Neural progenitor cell (in vitro differentiated cells): ENCODE data around the gene PRKAR2A. TPM values are rescaled to one million over a fixed set of nuclear protein-coding genes. Genes with fewer than 3 reads are reported as not detected.

Experiments used
- DNase-seq: peaks from one replicate; pipeline ENCODE4 v3.0.0-alpha.2; 2016; ENCODE audit warnings: low spot score
- H2AFZ ChIP-seq: fragments of 200-600 bp; sonication (generic); replicated peaks from 2 replicates; pipeline ENCODE4 v1.6.1; 2016; ENCODE audit warnings: antibody characterized with exemption
- H3F3A ChIP-seq: fragments of 200-600 bp; sonication (generic); 2 replicates; pipeline ENCODE4 v1.6.1; 2016; ENCODE audit warnings: antibody characterized with exemption, low read depth
- H3K27ac ChIP-seq: fragments of 200-600 bp; sonication (generic); 2 replicates; pipeline ENCODE4 v1.5.1; 2016; ENCODE audit warnings: mild to moderate bottlenecking
- H3K27me3 ChIP-seq: fragments of 200-600 bp; sonication (generic); 2 replicates; pipeline ENCODE4 v1.6.1; 2016; ENCODE audit warnings: mild to moderate bottlenecking, moderate library complexity
- H3K36me3 ChIP-seq: fragments of 200-600 bp; sonication (generic); 2 replicates; pipeline ENCODE4 v1.5.1; 2016
- H3K4me1 ChIP-seq: fragments of 200-600 bp; sonication (generic); 2 replicates; pipeline ENCODE4 v1.6.1; 2016; ENCODE audit warnings: mixed run types
- H3K4me2 ChIP-seq: fragments of 200-600 bp; sonication (generic); 2 replicates; pipeline ENCODE4 v1.6.1; 2016
- H3K4me3 ChIP-seq: fragments of 200-600 bp; sonication (generic); 2 replicates; pipeline ENCODE4 v1.5.1; 2016
- H3K79me2 ChIP-seq: fragments of 200-600 bp; sonication (generic); 2 replicates; pipeline ENCODE4 v1.6.1; 2016; ENCODE audit warnings: low read depth
- H3K9ac ChIP-seq: fragments of 200-600 bp; sonication (generic); 2 replicates; pipeline ENCODE4 v1.6.1; 2016
- H3K9me3 ChIP-seq: fragments of 200-600 bp; sonication (generic); 2 replicates; pipeline ENCODE4 v1.5.1; 2016; ENCODE audit warnings: low read depth
- H4K20me1 ChIP-seq: fragments of 200-600 bp; sonication (generic); 2 replicates; pipeline ENCODE4 v1.6.1; 2016; ENCODE audit warnings: low read depth
- H3K27ac Mint-ChIP-seq: 3 replicates; pipeline ENCODE4 v1.8.0; 2021; ENCODE audit warnings: mixed read lengths
- H3K27me3 Mint-ChIP-seq: 2 replicates; pipeline ENCODE4 v1.8.0; 2022; ENCODE audit warnings: low read depth, mild to moderate bottlenecking, inconsistent platforms, moderate library complexity, mixed read lengths; ENCODE audit not compliant: insufficient read depth
- H3K36me3 Mint-ChIP-seq: 3 replicates; pipeline ENCODE4 v1.8.0; 2021; ENCODE audit warnings: mixed read lengths
- H3K4me1 Mint-ChIP-seq: 3 replicates; pipeline ENCODE4 v1.8.0; 2021; ENCODE audit warnings: mixed read lengths
- H3K4me3 Mint-ChIP-seq: 3 replicates; pipeline ENCODE4 v1.8.0; 2021; ENCODE audit warnings: mild to moderate bottlenecking, moderate library complexity, mixed read lengths
- H3K9me3 Mint-ChIP-seq: 3 replicates; pipeline ENCODE4 v1.8.0; 2020; ENCODE audit warnings: mixed read lengths
- CTCF ChIP-seq: fragments of 200-600 bp; sonication (generic); IDR thresholded peaks from 2 replicates; pipeline ENCODE4 v1.5.1; 2017; ENCODE audit warnings: antibody characterized with exemption, mild to moderate bottlenecking
- EZH2 ChIP-seq: fragments of 200-600 bp; sonication (generic); IDR thresholded peaks from 2 replicates; pipeline ENCODE4 v1.6.1; 2017; ENCODE audit warnings: antibody characterized with exemption, mild to moderate bottlenecking, moderate library complexity
- EZH2phosphoT487 ChIP-seq: fragments of 200-600 bp; sonication (generic); IDR thresholded peaks from 2 replicates; pipeline ENCODE4 v1.6.1; 2017; ENCODE audit warnings: antibody characterized with exemption
- total RNA-seq: library from RNA; depleted of rRNA; stranded (reverse); fragments of >200 nt; gene quantifications from 2 replicates; pipeline ENCODE4 v1.2.3, GENCODE V29; 2015; ENCODE audit warnings: low replicate concordance

The PRKAR2A gene
- total RNA-seq, 1 donor from 2014 or later, result 25.0 TPM

GRCh38 chr3:48748754-48749153 lies 98.9 kb downstream of the PRKAR2A start:
- H3F3A ChIP-seq, result no peaks in the 10 kb centered on the region
- TF ChIP-seq EZH2 (no peak), EZH2phosphoT487 (no peak), CTCF (no peak)
- H3K79me2 ChIP-seq, result no peaks in the 10 kb centered on the region
- H2AFZ ChIP-seq, result no peak overlapping the region
- Mint-ChIP-seq H3K4me1 (no peaks in the 10 kb centered on the region), H3K27me3 (no peaks in the 10 kb centered on the region), H3K27ac (no peak overlapping the region), H3K9me3 (peaks cover 4% of the 10 kb centered on the region), H3K4me3 (no peak overlapping the region), H3K36me3 (peaks cover 6% of the 10 kb centered on the region)
- H3K27ac ChIP-seq, result no peak overlapping the region
- DNase-seq, result no peak
- no peaks in the 10 kb centered on the region for H3K36me3 ChIP-seq
- H3K9me3 ChIP-seq, result no peaks in the 10 kb centered on the region
- H3K9ac ChIP-seq, result no peak overlapping the region
- no peaks in the 10 kb centered on the region for H4K20me1 ChIP-seq
- H3K27me3 ChIP-seq, result no peaks in the 10 kb centered on the region
- no peak overlapping the region for H3K4me3 ChIP-seq
- H3K4me2 ChIP-seq, result no peak overlapping the region
- no peaks in the 10 kb centered on the region for H3K4me1 ChIP-seq

GRCh38 chr3:48747706-48748105 lies 100.0 kb downstream of the PRKAR2A start:
- no peaks in the 10 kb centered on the region for H3K9me3 ChIP-seq
- H3K9ac ChIP-seq, result no peak overlapping the region
- H3K27me3 ChIP-seq, result no peaks in the 10 kb centered on the region
- H3K4me1 ChIP-seq, result no peaks in the 10 kb centered on the region
- no peak overlapping the region for H3K4me2 ChIP-seq
- no peak for TF ChIP-seq EZH2
- no peak for TF ChIP-seq EZH2phosphoT487
- no peak for TF ChIP-seq CTCF
- no peak overlapping the region for H3K27ac Mint-ChIP-seq
- H3K4me1 Mint-ChIP-seq, result no peaks in the 10 kb centered on the region
- no peak overlapping the region for H3K4me3 Mint-ChIP-seq
- no peaks in the 10 kb centered on the region for H3K27me3 Mint-ChIP-seq
- no peaks in the 10 kb centered on the region for H3K79me2 ChIP-seq
- H3F3A ChIP-seq, result no peaks in the 10 kb centered on the region
- peaks cover 4% of the 10 kb centered on the region for H3K9me3 Mint-ChIP-seq
- H3K4me3 ChIP-seq, result no peak overlapping the region
- no peak overlapping the region for H3K27ac ChIP-seq
- peaks cover 6% of the 10 kb centered on the region for H3K36me3 Mint-ChIP-seq
- H3K36me3 ChIP-seq, result no peaks in the 10 kb centered on the region
- H4K20me1 ChIP-seq, result no peaks in the 10 kb centered on the region
- DNase-seq, result no peak
- no peak overlapping the region for H2AFZ ChIP-seq

GRCh38 chr3:48747015-48747615 lies 100.6 kb downstream of the PRKAR2A start:
- no peak for DNase-seq
- H4K20me1 ChIP-seq, result no peaks in the 10 kb centered on the region
- H3K4me2 ChIP-seq, result no peak overlapping the region
- Mint-ChIP-seq H3K4me1 (no peaks in the 10 kb centered on the region), H3K4me3 (no peak overlapping the region), H3K9me3 (peaks cover 4% of the 10 kb centered on the region), H3K36me3 (peaks cover 6% of the 10 kb centered on the region), H3K27me3 (no peaks in the 10 kb centered on the region), H3K27ac (no peak overlapping the region)
- no peaks in the 10 kb centered on the region for H3F3A ChIP-seq
- H3K27me3 ChIP-seq, result no peaks in the 10 kb centered on the region
- no peak overlapping the region for H3K27ac ChIP-seq
- H3K4me1 ChIP-seq, result no peaks in the 10 kb centered on the region
- no peak for TF ChIP-seq EZH2phosphoT487
- TF ChIP-seq EZH2, result no peak
- no peak for TF ChIP-seq CTCF
- no peak overlapping the region for H3K4me3 ChIP-seq
- H3K36me3 ChIP-seq, result no peaks in the 10 kb centered on the region
- H2AFZ ChIP-seq, result no peak overlapping the region
- no peaks in the 10 kb centered on the region for H3K9me3 ChIP-seq
- no peaks in the 10 kb centered on the region for H3K79me2 ChIP-seq
- H3K9ac ChIP-seq, result no peak overlapping the region
